ENCODE results near the gene LTBP3. TPM values are rescaled to one million over a fixed set of nuclear protein-coding genes. Genes with fewer than 3 reads are reported as not detected.

The LTBP3 gene
- total and polyA plus RNA-seq, 2 of the 13 experiments (the other 11 are each of a cell fraction or from before 2014, with no cell fraction given) = 12.2 to 68.1 TPM

DNA sequence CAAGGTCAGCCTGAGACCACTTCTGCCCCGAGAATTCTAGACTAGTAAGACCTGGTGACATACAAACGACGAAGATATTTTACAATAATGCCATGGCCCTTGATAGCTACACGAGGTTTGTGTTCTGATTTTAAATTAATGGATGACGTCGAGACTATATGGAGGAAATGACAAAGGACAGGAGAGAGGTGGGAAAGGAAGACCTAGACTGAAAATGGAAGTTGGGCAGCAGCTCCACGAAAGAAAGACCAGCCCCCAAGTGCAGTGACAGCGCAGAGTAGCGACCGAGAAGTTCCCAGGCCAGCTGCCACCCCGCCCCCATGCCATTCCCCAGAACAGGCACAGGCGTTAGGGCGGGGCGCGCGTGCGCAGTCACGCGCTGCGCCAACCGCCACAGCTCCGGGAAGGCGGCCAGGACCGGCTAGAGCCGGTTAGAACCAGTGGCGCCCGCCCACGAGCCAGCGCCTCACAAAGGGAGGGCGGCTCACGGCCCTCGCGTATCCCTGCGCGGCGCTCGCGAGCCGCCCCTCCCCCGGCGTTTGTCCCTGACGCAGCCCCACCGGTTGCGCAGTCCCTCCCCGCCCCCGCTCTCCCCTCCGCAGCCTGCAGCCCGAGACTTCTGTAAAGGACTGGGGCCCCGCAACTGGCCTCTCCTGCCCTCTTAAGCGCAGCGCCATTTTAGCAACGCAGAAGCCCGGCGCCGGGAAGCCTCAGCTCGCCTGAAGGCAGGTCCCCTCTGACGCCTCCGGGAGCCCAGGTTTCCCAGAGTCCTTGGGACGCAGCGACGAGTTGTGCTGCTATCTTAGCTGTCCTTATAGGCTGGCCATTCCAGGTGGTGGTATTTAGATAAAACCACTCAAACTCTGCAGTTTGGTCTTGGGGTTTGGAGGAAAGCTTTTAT is 60.8 kb downstream of the LTBP3 start (continued):
- TF ChIP-seq, protein P1, sequence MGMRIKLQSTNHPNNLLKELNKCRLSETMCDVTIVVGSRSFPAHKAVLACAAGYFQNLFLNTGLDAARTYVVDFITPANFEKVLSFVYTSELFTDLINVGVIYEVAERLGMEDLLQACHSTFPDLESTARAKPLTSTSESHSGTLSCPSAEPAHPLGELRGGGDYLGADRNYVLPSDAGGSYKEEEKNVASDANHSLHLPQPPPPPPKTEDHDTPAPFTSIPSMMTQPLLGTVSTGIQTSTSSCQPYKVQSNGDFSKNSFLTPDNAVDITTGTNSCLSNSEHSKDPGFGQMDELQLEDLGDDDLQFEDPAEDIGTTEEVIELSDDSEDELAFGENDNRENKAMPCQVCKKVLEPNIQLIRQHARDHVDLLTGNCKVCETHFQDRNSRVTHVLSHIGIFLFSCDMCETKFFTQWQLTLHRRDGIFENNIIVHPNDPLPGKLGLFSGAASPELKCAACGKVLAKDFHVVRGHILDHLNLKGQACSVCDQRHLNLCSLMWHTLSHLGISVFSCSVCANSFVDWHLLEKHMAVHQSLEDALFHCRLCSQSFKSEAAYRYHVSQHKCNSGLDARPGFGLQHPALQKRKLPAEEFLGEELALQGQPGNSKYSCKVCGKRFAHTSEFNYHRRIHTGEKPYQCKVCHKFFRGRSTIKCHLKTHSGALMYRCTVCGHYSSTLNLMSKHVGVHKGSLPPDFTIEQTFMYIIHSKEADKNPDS (CRISPR knock-in tag; IDR thresholded peaks at IDR 0.05) = peak; percentile 88
- no peak; the same call in 1 of the 2 replicates for TF ChIP-seq FOXA3 (CRISPR knock-in tag; IDR thresholded peaks at IDR 0.05)
- peak; percentile 84; the same call in 1 of the 2 replicates for TF ChIP-seq ZC3H13 (CRISPR knock-in tag; IDR thresholded peaks at IDR 0.05)
- peak; percentile 17; the same call in 1 of the 2 replicates for TF ChIP-seq HNF4A (CRISPR knock-in tag; IDR thresholded peaks at IDR 0.05)
- TF ChIP-seq CREM (IDR thresholded peaks at IDR 0.05) = peak; percentile 2
- TF ChIP-seq CREM (CRISPR knock-in tag; IDR thresholded peaks at IDR 0.05) = no peak
- TF ChIP-seq, protein P2, sequence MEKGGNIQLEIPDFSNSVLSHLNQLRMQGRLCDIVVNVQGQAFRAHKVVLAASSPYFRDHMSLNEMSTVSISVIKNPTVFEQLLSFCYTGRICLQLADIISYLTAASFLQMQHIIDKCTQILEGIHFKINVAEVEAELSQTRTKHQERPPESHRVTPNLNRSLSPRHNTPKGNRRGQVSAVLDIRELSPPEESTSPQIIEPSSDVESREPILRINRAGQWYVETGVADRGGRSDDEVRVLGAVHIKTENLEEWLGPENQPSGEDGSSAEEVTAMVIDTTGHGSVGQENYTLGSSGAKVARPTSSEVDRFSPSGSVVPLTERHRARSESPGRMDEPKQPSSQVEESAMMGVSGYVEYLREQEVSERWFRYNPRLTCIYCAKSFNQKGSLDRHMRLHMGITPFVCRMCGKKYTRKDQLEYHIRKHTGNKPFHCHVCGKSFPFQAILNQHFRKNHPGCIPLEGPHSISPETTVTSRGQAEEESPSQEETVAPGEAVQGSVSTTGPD (CRISPR knock-in tag; IDR thresholded peaks at IDR 0.05) = no peak
- TF ChIP-seq WIZ (CRISPR knock-in tag; IDR thresholded peaks at IDR 0.05) = no peak
- no peak for TF ChIP-seq XBP1 (CRISPR knock-in tag; IDR thresholded peaks at IDR 0.05)
- no peak for TF ChIP-seq RBM39 (IDR thresholded peaks at IDR 0.05; ENCODE audit: low read depth, low read length, poor library complexity, severe bottlenecking)
- no peak; the same call in 1 of the 2 replicates for TF ChIP-seq NCOR1 (IDR thresholded peaks at IDR 0.05; ENCODE audit: borderline replicate concordance, low read length)
- TF ChIP-seq, protein P3, sequence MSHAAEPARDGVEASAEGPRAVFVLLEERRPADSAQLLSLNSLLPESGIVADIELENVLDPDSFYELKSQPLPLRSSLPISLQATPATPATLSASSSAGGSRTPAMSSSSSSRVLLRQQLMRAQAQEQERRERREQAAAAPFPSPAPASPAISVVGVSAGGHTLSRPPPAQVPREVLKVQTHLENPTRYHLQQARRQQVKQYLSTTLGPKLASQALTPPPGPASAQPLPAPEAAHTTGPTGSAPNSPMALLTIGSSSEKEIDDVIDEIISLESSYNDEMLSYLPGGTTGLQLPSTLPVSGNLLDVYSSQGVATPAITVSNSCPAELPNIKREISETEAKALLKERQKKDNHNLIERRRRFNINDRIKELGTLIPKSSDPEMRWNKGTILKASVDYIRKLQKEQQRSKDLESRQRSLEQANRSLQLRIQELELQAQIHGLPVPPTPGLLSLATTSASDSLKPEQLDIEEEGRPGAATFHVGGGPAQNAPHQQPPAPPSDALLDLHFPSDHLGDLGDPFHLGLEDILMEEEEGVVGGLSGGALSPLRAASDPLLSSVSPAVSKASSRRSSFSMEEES (CRISPR knock-in tag; IDR thresholded peaks at IDR 0.05) = peak; percentile 90
- TF ChIP-seq, protein P4, sequence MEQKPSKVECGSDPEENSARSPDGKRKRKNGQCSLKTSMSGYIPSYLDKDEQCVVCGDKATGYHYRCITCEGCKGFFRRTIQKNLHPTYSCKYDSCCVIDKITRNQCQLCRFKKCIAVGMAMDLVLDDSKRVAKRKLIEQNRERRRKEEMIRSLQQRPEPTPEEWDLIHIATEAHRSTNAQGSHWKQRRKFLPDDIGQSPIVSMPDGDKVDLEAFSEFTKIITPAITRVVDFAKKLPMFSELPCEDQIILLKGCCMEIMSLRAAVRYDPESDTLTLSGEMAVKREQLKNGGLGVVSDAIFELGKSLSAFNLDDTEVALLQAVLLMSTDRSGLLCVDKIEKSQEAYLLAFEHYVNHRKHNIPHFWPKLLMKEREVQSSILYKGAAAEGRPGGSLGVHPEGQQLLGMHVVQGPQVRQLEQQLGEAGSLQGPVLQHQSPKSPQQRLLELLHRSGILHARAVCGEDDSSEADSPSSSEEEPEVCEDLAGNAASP (CRISPR knock-in tag; IDR thresholded peaks at IDR 0.05; ENCODE audit: borderline replicate concordance) = peak; percentile 90
- no peak for TF ChIP-seq ZNF572 (CRISPR knock-in tag; IDR thresholded peaks at IDR 0.05)
- no peak for TF ChIP-seq TBL1XR1 (IDR thresholded peaks at IDR 0.05; ENCODE audit: borderline replicate concordance, low read length, partially characterized antibody)
- TF ChIP-seq, protein P5, sequence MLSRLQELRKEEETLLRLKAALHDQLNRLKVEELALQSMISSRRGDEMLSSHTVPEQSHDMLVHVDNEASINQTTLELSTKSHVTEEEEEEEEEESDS (CRISPR knock-in tag; IDR thresholded peaks at IDR 0.05; ENCODE audit: borderline replicate concordance) = no peak
- peak; percentile 97 for TF ChIP-seq BRD4 (CRISPR knock-in tag; IDR thresholded peaks at IDR 0.05)
